MG63 (cell line): ENCODE data around the gene EFNA5. TPM values are rescaled to one million over a fixed set of nuclear protein-coding genes. Genes with fewer than 3 reads are reported as not detected.

Experiments used
- DNase-seq: peaks from one replicate; pipeline ENCODE4 v3.0.0-alpha.2; 2020
- H3K27me3 ChIP-seq: fragments of 250-450 bp; sonication (Bioruptor Pico); 2 replicates; pipeline ENCODE4 v1.5.1; 2020; ENCODE audit warnings: mild to moderate bottlenecking, moderate library complexity
- H3K36me3 ChIP-seq: fragments of 250-450 bp; sonication (Bioruptor Pico); 2 replicates; pipeline ENCODE4 v1.5.1; 2020; ENCODE audit warnings: mild to moderate bottlenecking, moderate library complexity
- H3K4me3 ChIP-seq: fragments of 250-450 bp; sonication (Bioruptor Pico); 2 replicates; pipeline ENCODE4 v1.5.1; 2020; ENCODE audit warnings: mild to moderate bottlenecking, moderate library complexity
- H3K9me3 ChIP-seq: fragments of 250-450 bp; sonication (Bioruptor Pico); 2 replicates; pipeline ENCODE4 v1.5.1; 2020; ENCODE audit warnings: mild to moderate bottlenecking, moderate library complexity
- total RNA-seq: library from RNA; depleted of rRNA; stranded (reverse); fragments of >200 nt; shearing (Covaris generic); gene quantifications from 2 replicates; pipeline ENCODE4 v1.2.3, GENCODE V29; 2014; ENCODE audit warnings: low replicate concordance

EFNA5 gene
- total RNA-seq, 1 experiment from 2014 or later, result 0.56 TPM

DNA sequence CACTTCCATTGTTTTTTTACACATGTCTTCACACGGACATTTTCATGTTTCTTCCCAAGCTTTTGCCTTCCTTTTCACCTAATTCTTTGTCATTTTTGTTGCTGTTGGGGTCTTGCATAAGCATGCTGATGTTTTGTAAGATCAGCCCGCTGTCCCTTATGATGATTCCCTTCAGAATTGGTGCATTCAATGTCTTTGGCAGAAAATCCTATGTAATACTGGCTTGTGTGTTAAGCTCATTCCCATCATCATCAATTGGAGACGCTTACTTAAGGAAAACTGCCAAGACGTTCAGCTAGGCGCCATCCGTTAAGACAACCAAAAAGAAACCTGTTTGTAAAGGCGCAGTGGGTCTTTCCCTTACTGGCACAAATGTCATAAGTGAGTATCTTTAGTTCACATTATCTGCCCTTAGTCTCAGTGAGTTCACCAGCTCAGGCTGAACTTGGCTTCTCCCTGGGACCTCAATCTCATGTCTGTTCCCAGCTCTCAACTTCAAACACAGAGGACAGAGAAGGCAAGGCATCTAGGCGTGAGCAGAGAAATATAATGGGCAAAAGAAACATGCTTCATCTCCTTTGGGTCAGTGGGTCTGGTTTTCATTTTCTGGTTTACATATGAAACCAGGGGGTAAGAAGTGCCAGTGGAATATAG is 97.9 kb downstream of the EFNA5 start:
- Histone ChIP-seq H3K4me3 (no peak overlapping the region), H3K27me3 (no peaks in the 10 kb centered on the region), H3K36me3 (no peaks in the 10 kb centered on the region), H3K9me3 (no peaks in the 10 kb centered on the region)
- DNase-seq, result no peak

DNA sequence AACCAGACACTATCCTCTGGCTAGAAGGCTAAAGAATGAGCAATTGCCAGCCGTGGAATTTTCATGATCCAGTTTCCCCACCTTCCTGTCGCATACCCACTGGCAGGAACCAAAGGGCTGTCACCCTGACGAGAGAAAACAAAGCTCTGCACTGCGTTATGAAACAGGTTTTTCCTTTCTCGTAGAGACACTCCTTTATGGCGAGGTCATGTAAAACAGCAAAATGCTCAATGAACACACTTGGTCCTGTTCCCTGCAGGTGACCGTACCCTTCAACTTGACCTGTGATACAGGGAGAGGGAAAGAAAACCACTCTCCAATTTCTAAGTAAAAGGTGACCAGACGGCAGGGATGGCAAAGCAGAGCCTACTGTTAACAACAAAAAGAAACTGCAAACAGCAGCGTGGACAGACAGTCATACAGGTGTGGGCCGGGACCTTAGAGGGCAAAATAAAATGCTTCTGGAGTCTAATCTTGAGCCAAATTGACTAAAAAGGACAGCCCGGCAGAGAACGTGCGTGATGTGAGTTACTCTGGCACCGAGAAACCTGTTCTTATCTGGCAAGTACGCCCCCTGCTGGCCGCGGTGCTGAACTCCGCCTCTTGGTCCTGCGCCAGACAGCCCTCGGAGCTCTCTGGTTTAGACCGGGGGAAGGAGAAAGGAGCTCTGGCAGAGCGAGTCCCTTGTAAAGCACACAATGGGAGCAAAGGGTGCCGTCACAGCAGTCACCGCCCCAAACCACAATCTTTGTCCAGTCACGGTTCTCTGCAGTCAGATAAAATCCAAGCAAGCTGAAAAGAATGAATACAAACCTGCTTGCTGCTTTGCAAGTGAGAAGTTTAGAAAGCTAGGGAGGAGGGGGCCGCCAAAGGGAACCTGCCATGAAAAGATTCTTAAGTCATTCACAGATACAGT is 98.9 kb downstream of the EFNA5 start:
- Histone ChIP-seq H3K4me3 (peak overlapping the region; percentile 39), H3K27me3 (no peaks in the 10 kb centered on the region), H3K36me3 (no peaks in the 10 kb centered on the region), H3K9me3 (no peaks in the 10 kb centered on the region)
- peak; percentile 93 for DNase-seq

DNA sequence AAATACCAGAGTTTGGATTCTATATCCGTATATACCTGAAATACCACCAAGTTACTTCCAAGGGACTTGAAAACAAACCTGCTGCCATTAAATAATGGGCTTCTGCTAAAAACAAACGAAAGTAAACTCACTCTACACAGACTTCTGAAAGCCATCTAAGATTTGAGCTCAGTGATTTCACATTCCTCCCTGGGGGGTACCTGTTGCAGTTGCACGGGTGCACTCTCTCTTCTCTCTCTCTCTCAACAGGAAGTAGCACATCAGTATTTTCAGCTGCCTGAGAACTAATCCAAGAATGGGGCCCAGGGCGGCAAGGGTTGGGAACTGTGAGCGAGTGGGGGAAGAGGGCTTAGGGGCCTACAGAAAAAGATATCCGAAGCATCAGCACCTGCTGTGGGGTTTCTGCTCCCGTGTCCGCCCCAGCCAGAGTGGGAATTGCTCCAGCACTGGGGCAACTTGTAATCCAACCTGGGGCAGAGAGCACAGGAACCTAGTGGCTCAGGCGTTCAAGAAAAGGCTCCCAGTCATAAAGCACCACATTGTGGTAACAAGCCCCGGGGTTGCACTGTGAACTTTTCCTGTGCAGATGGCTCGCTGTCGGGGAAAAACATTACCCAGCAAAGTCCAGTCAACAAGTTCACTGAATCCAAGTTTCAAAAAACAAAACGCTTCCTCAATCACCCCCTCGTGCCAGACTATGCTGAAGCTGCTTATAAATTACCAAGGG is 99.8 kb downstream of the EFNA5 start:
- Histone ChIP-seq H3K36me3 (no peaks in the 10 kb centered on the region), H3K27me3 (no peaks in the 10 kb centered on the region), H3K9me3 (no peaks in the 10 kb centered on the region), H3K4me3 (no peak overlapping the region)
- DNase-seq, result no peak

DNA sequence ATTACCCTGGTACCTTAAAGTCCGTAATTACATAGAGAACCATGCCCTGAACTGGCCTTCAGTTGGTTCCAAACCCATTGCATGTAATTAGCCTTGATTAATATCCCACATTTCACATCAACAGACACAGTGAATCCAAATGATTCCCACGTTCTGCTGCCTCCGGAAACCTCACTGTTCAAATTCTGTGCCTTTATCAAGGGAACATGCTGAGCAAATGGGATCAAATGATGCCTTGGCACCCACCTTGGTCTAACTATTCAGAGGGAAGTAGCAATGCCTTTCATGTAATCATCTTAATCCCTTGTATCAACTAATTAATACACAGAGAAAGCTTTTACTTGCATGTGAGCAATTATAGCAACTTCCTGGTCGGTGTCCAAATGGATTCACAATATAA is 100.6 kb downstream of the EFNA5 start:
- DNase-seq, result no peak
- H3K4me3 ChIP-seq, result no peak overlapping the region
- no peaks in the 10 kb centered on the region for H3K9me3 ChIP-seq
- no peaks in the 10 kb centered on the region for H3K27me3 ChIP-seq
- no peaks in the 10 kb centered on the region for H3K36me3 ChIP-seq

DNA sequence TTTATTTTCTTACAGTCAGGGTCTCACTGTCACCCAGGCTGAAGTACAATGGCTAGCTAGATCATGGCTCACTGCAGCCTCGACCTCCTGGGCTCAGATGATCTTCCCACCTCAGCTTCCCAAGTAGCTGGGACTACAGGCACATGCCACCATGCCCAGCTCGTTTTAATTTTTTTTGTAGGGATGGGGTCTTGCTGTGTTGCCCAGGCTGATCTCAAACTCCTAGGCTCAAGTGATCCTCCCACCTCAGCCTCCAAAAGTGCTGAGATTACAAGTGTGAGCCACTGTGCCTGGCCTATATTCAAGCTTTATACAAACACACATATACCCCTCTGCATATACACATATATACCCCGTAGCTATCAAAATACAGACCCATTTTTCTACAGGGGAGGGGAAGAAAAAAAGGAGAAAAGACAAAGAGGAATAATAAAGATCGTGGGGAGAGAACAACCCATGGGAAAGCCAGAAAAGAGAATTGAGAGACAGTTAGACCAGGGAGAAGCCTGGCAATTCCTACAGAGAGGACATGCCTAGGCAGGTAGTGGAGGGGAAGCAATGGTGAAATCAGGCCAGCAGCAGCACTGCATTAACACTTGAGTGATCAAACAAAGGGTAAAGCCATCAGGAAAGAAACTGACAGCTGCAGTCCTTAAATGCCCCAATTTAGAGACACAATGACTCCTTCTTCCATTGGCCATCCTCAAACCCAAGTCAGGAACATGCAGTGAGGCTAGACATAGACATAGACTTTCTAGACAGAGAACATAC is 102.7 kb downstream of the EFNA5 start:
- DNase-seq, result no peak
- H3K36me3 ChIP-seq, result no peaks in the 10 kb centered on the region
- no peak overlapping the region for H3K4me3 ChIP-seq
- no peaks in the 10 kb centered on the region for H3K9me3 ChIP-seq
- H3K27me3 ChIP-seq, result no peaks in the 10 kb centered on the region

DNA sequence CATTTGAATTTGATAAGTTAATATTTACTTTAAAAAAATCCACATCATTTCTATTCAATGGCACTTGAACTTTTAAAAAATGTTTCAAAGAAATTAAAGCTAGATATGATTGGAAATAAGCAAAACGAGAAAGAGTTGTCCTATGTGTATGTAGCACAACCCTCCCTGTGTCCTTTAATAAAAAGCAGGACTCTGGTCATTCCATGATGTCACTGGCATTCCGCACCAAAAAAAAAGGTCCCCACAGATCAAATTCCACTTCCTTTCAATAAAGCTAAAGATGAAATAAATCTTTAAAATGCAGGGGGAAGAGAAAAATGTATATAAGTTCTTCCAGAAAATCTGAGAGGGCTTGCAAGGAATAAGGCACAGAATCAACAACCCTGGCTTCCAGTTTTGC is 103.8 kb downstream of the EFNA5 start:
- no peaks in the 10 kb centered on the region for H3K27me3 ChIP-seq
- H3K36me3 ChIP-seq, result no peaks in the 10 kb centered on the region
- no peak for DNase-seq
- no peaks in the 10 kb centered on the region for H3K9me3 ChIP-seq
- H3K4me3 ChIP-seq, result no peak overlapping the region

DNA sequence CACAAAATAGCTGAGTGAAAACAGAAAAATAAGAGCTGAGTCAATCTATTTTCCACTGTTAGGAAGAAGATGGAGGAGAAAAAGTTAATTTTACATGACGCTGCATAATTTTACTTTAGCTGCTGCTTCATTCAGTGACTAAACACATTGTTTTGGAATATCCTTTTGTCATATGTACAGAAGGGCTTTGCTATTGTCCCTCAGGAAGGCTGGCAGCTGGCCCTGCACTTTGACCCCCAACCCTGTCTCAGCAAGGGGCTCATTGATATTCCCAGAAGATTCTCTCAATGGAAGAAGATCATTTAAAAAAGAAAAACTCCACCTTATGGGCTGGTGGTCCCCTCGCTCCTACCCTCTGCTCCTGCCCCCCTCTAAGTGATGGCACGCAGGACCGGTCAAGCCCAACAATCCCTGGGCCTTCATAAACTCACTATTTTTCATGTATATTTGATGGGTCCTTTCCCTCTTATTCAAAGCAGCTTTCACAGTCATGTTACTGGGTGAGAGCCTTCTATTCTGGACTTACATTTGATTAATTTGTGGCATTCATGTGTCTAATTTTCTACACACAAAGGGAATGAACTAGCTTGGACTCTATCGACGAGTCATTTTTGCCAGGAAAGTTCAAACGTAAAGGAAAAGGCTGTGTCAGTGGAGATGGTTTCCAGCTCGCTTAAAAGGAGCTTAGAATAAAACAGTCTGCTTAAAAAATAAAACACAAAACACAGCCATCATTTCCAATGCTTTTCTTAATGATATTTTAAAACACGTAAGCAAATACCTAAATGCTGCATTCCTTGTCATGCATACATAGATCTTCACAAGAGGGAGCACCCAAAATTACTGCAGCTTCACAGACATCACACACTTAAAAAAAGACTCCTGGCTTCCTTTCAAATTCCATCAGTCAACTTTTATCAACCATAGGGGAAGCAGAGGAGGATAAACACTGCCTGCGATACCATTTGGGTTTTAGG is 104.7 kb downstream of the EFNA5 start:
- Histone ChIP-seq H3K27me3 (no peaks in the 10 kb centered on the region), H3K9me3 (no peaks in the 10 kb centered on the region), H3K4me3 (no peak overlapping the region), H3K36me3 (no peaks in the 10 kb centered on the region)
- DNase-seq, result no peak

DNA sequence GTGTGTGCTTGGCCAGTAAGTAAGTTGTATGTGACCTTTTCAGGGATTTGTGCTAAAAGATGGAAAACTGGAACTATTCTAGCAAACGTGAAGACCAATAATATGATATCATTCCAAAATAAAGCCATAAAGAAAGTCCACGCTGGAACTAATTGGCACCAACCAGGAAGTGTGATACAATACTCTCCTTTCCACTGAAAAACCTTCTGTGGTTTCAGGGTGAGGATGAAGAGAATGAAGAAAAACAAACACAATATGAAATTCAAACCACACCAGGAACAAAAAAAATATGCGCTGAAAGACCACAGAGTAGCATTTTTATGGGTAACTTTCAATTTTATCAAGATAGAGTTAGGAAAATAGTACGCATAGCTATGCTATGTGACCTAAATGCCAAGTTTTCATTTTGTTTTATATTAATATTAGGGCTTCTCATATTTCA is 105.8 kb downstream of the EFNA5 start:
- peak overlapping the region; percentile 2; the same call in 1 of the 2 replicates for H3K4me3 ChIP-seq
- no peak for DNase-seq
- H3K9me3 ChIP-seq, result no peaks in the 10 kb centered on the region
- H3K27me3 ChIP-seq, result no peaks in the 10 kb centered on the region
- H3K36me3 ChIP-seq, result no peaks in the 10 kb centered on the region

DNA sequence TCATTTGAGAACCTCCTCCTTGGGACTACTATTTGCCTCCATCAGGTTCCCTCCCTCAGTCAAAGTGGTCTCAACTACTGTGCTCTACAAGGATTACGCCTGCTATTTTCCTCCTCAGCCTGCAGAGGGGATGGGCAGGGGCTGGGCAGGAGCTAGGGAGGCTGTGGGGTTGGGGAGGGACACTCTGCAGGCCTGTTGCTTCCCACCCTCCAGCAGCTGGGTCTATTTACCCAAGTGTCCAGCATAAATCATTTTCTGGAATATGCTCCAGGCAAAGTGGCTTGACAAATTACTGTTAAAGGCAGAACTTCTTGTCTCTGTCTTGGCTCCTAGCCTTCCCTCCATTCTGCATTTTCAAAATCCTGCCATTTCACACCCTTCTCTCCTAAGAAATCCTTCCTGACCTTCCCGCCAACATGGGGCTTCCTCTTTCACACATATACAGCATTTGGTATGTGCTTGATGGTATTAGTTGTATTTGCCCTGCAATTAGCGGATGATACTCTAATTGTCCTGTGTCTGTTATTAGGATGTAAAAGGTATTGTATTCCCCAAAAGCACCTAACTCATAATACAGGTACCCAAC is 106.7 kb downstream of the EFNA5 start:
- Histone ChIP-seq H3K9me3 (no peaks in the 10 kb centered on the region), H3K36me3 (no peaks in the 10 kb centered on the region), H3K27me3 (no peaks in the 10 kb centered on the region), H3K4me3 (no peak overlapping the region)
- no peak for DNase-seq

DNA sequence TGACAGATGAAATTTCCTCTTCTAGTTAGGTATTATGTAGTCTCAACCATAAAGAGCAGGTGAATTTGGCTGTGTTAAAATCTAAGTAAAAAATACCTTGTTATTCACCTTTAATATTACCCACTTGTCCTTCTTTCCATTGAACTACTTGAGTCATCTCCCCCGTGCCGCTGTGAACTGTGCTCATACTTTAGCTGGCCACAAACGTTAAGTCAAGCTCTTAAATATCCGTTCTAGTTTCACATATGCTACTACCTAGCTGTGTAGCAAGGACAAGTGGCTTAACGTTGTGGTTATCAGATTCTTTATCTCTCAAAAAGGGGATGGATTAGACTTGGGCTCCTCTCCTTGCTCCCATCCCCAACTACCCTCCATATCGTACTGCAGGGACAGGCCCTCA is 110.4 kb downstream of the EFNA5 start:
- DNase-seq, result no peak
- no peaks in the 10 kb centered on the region for H3K9me3 ChIP-seq
- no peaks in the 10 kb centered on the region for H3K36me3 ChIP-seq
- H3K4me3 ChIP-seq, result no peak overlapping the region
- H3K27me3 ChIP-seq, result no peaks in the 10 kb centered on the region

DNA sequence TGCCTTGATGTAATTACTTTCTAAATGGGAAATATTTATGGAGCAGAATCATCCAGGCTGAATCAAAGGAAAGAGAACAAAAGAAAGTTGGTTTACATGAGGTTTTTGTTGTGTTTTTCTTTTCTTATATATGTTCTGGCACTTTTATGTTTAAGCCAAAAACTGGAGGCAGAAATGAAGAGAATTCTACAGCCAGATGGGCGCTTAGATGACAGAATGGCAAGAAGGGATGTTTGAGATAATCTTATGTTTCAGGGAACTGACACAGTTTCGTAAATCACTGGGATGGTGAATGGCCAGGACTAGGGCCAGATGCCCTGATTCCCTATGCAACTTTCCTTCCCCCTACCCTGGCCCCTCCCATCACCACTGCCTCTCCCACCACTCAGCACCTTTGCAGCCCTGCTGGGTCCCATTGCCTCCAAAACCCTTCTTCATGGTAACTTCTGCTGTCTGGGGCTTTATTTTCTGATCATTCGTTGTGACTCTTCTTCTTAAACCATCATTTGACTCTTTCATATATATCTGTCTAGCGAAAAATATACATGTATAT is 111.8 kb downstream of the EFNA5 start:
- H3K27me3 ChIP-seq, result no peaks in the 10 kb centered on the region
- no peaks in the 10 kb centered on the region for H3K36me3 ChIP-seq
- H3K4me3 ChIP-seq, result no peak overlapping the region
- H3K9me3 ChIP-seq, result no peaks in the 10 kb centered on the region
- no peak for DNase-seq

DNA sequence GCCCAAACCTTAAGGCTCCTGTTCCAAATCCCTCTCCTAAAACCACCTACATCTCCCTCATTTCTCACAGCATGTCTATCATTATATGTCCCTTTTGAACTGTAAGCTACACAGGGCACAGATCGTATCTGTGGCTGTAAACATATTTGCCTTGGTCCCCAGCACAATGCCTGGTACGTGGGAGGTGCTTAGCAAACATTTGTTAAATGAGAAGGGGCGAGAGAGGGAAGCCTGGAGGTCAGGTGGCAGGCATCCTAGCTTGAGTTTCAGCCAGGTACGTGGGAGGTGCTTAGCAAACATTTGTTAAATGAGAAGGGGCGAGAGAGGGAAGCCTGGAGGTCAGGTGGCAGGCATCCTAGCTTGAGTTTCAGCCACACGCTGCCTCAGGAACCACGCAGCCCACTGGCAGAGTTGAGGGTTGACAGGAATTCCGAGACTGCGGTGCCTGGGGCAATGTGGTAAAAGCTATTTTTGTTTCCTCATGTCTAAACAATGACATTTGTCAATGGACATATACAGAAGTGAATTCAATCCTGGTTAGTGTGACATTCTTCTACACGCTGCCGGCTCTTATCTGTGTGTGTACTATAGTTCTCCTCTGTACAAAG is 113.6 kb downstream of the EFNA5 start:
- DNase-seq, result peak; percentile 31
- no peaks in the 10 kb centered on the region for H3K36me3 ChIP-seq
- no peaks in the 10 kb centered on the region for H3K27me3 ChIP-seq
- H3K9me3 ChIP-seq, result no peaks in the 10 kb centered on the region
- no peak overlapping the region for H3K4me3 ChIP-seq

DNA sequence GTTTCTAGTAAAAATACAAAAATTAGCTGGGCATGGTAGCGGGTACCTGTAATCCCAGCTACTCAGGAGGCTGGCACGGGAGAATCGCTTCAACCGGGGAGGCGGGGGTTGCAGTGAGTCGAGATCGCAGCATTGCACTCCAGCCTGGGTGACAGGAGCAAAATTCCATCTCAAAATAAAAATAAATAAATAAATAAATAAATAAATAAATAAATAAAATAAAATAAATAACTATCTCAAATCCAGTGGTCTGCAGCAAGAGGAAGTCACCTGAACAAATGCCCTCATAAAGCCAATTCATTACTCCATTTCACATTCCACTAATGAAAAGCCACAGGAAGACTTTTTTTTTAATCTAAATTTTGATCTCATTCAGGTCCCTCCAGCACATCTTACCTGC is 114.2 kb downstream of the EFNA5 start:
- Histone ChIP-seq H3K27me3 (no peaks in the 10 kb centered on the region), H3K36me3 (no peaks in the 10 kb centered on the region), H3K9me3 (no peaks in the 10 kb centered on the region), H3K4me3 (no peak overlapping the region)
- DNase-seq, result no peak

DNA sequence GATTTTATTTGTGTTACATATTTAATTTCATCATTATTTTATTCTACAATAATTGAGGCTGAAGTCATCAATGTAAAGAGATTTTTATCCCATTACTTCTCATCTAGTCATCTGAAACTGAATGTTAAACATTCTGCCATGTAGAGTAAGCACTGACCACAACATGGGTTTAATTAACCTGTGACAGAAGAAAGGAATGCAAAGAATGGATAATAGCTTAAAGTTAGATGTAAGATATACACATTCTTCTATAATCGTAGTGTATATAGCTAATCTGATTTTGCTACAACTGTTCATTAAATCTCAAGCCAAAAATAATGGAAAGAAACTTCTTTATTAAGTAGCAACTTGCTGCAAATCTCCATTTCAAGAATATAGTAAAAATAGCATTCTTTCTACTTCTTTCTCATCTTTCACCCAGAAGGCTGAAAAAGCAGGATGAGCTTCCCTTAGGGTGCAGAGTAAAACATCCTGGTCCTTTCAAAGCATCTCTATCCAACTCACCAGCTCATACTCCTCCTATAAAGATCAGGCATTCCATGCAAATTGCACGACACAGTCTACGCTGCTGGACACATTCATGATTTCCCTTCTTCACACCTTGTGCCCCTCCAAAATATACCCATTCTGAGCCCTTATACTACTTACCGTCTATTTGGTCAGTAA is 115.2 kb downstream of the EFNA5 start:
- H3K9me3 ChIP-seq, result no peaks in the 10 kb centered on the region
- DNase-seq, result no peak
- no peaks in the 10 kb centered on the region for H3K36me3 ChIP-seq
- H3K27me3 ChIP-seq, result no peaks in the 10 kb centered on the region
- no peak overlapping the region for H3K4me3 ChIP-seq
